Bronchial epithelial cell (primary cell): ENCODE results near the gene PGA5. TPM values are rescaled to one million over a fixed set of nuclear protein-coding genes. Genes with fewer than 3 reads are reported as not detected.
A peak's percentile ranks its signal among the peaks of the same experiment; 100 is the strongest.

ENCODE experiments used
- DNase-seq: peaks from one replicate; pipeline ENCODE4 v3.0.0-alpha.2; 2010; ENCODE audit warnings: low read depth
- FAIRE-seq: peaks from 2 replicates; lab custom pipeline; 2011; peaks lifted over from hg19 to GRCh38; lab: Jason Lieb, UNC
- H3K27me3 ChIP-seq: 2 replicates; pipeline ENCODE4 v1.5.1; 2011; ENCODE audit warnings: low read length; ENCODE audit not compliant: control insufficient read depth, insufficient read depth
- H3K36me3 ChIP-seq: 2 replicates; pipeline ENCODE4 v1.5.1; 2011; ENCODE audit warnings: low read length; ENCODE audit not compliant: control insufficient read depth, insufficient read depth
- H3K4me3 ChIP-seq: 2 replicates; pipeline ENCODE4 v1.5.1; 2011; ENCODE audit warnings: mild to moderate bottlenecking, low read depth, low read length, control low read depth
- CTCF ChIP-seq: IDR thresholded peaks from 2 replicates; pipeline ENCODE4 v1.5.1; 2011; ENCODE audit warnings: mild to moderate bottlenecking, moderate library complexity, low read length, control low read depth, inconsistent platforms; ENCODE audit not compliant: insufficient read depth, severe bottlenecking
- total RNA-seq: library from RNA; depleted of rRNA; stranded (reverse); fragments of >200 nt; gene quantifications from 2 replicates; pipeline ENCODE4 v1.2.1, GENCODE V29; 2014

The PGA5 gene
- total RNA-seq, 1 donor from 2014 or later, result not detected

GRCh38 chr11:61281581-61282250 lies 40.7 kb downstream of the PGA5 start:
- FAIRE-seq, result no peak
- peak; percentile 58 for DNase-seq
- H3K4me3 ChIP-seq, result peak overlapping the region; percentile 22
- H3K36me3 ChIP-seq, result no peaks in the 10 kb centered on the region
- no peak for TF ChIP-seq CTCF
- H3K27me3 ChIP-seq, result no peaks in the 10 kb centered on the region

- FAIRE-seq (no peak), DNase-seq (no peak)
- TF ChIP-seq CTCF, result no peak
- no peaks in the 10 kb centered on the region for H3K27me3 ChIP-seq
- H3K36me3 ChIP-seq, result no peaks in the 10 kb centered on the region
- no peak overlapping the region for H3K4me3 ChIP-seq
Measured at GRCh38 chr11:61283613-61284012, 42.6 kb downstream of the PGA5 start.

- FAIRE-seq (no peak), DNase-seq (no peak)
- no peak overlapping the region for H3K4me3 ChIP-seq
- TF ChIP-seq CTCF, result no peak
- no peaks in the 10 kb centered on the region for H3K36me3 ChIP-seq
- H3K27me3 ChIP-seq, result no peaks in the 10 kb centered on the region
Measured at GRCh38 chr11:61287338-61287977, 46.5 kb downstream of the PGA5 start.

- TF ChIP-seq CTCF, result peak; percentile 6
- Histone ChIP-seq H3K4me3 (no peak overlapping the region), H3K27me3 (peaks cover 2% of the 10 kb centered on the region), H3K36me3 (no peaks in the 10 kb centered on the region)
- no peak for DNase-seq
- FAIRE-seq, result no peak
Measured at GRCh38 chr11:61290905-61291690, 50.1 kb downstream of the PGA5 start.

GRCh38 chr11:61292356-61292755 lies 51.4 kb downstream of the PGA5 start:
- H3K4me3 ChIP-seq, result no peak overlapping the region
- H3K27me3 ChIP-seq, result peaks cover 2% of the 10 kb centered on the region
- no peak for FAIRE-seq
- no peak for DNase-seq
- no peaks in the 10 kb centered on the region for H3K36me3 ChIP-seq
- TF ChIP-seq CTCF, result no peak
